GM21360 (cell line): ENCODE results near the gene CCDC122.

Experiments used
- ATAC-seq: cut with Tn5 transposase; IDR thresholded peaks from one replicate; pipeline ENCODE4 v1.9.1; 2021; ENCODE audit warnings: mild to moderate bottlenecking, moderate library complexity; ENCODE audit not compliant: unreplicated experiment

CCDC122 gene

GRCh38 chr13:43878892-43879754 is at the start of gene CCDC122:
TSS of gene CCDC122 (minus strand) at chr13:43879740. CDS start at chr13:43869376, 10,364 bp downstream.
- ATAC-seq, result peak; percentile 65

GRCh38 chr13:43924549-43925245 is 45.2 kb upstream of the CCDC122 start:
- peak; percentile 86 for ATAC-seq

GRCh38 chr13:43920965-43921674 is 41.6 kb upstream of the CCDC122 start:
- no peak for ATAC-seq

- ATAC-seq, result no peak
These were observed 39.1 kb upstream of the CCDC122 start for GRCh38 chr13:43918636-43919035.

DNA sequence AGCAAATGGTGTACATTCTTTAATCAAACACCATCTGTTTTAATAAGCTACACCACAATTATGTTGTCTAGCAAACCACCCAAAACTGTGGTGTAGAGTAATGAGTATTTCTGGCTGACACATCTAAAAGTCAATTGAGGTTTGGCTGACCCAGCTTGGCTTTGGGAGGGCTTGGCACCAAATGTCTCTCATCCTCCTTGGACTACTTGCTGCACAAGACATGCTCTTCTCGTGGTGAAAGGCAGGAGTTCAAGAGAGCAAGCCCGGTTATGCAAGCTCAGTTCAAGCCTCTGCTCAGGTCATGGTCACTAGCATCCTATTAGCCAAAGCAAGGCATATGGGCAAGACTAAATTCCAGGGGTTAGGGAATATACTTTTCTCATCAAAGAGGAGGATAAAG is 37.3 kb upstream of the CCDC122 start:
- no peak for ATAC-seq

- no peak for ATAC-seq
These were observed 35.9 kb upstream of the CCDC122 start for GRCh38 chr13:43915451-43915850.

DNA sequence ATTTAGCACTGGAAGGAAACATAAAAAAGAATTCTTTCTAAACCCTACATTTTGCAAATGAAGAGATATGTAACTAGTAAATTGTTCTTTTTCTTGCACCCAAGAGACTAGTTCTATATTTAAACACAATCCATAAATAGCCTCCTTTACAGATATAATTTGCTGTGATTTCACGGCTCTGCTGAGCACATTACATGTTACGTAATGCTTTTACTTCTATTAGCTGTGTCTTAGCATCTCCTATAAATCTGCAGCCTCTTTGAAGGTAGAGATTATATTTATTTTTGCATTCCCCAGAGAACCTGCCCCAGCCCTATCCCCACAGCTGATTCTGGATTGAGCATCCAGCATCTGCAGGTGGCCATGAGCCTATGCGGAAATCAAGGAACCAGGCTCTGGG is 32.3 kb upstream of the CCDC122 start:
- ATAC-seq, result no peak

DNA sequence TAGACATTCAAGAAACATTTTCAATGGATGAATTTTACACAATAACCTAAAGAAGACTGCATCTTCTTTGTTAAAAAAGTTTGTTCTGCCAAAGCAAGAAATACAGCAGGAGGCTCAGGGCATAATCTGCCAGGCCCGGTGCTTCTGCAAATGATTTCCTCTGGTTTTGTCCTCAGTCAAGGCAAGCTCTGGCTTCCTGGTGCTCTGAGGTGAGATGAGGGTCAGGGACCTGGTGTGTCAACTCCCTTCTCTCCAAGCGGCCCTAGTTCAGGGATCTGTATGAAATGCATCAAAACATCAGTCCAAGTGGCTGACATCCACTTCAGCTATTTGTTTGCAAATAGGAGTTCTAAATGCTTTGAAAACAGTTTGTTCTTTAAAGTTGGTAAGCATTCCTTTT is 31.7 kb upstream of the CCDC122 start:
- ATAC-seq, result no peak

DNA sequence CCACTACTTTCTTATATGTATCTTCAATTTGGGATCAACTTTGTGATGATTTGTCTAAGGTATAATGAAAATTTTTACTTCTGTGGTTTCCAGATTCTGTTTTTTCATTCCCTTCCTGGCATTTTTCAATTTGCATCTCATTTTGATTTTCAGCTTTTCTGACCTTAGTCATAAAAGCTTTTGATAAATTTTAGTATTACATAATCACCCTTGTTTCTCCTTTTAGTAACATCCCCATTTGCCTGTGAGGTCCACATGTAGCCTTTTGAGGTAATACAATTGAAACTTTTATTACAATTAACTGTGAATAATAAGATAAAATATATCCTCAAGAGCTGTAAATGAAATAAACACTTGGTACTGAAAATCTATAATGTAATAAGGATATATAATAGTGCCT is 31.3 kb upstream of the CCDC122 start:
- no peak for ATAC-seq

GRCh38 chr13:43908156-43909126 is 28.9 kb upstream of the CCDC122 start:
- no peak for ATAC-seq

GRCh38 chr13:43905435-43906031 is 26.0 kb upstream of the CCDC122 start:
- no peak for ATAC-seq

DNA sequence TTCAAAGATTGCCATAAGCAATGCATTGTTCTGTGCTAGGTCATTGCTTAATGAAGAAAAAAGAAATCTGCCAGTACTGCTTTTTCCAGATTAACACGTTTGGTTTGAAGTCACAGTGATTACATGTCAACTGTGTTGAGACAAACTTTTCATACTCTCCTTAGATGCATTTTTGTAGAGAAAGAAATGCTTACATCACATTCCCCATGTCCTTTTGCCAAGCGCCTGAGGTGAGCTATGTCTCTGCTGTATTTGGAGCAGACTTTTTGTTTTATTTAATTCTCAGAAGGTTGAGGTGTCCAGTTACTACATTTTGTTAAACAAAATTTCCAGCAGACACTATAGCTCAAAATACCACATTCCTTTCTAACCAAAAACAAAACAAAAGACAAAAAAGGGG is 16.4 kb upstream of the CCDC122 start:
- no peak for ATAC-seq

DNA sequence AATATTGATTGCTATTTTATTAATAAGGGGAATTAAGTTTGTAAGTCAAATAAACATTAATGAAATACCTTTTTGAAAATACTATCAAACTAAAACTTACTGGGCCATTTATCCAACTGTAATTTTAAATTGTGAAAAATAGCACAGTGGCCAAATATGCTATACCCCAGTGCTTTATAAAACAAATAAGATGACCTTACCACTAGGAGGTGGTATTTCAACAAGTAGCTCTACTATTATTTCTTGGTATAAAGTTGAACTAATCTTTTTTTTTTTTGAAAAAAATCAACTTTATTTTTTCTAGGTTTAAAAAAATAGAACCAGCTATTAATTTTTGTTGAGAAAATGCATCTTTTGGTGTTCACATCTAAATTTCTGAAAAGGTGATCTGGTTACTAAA is 14.9 kb upstream of the CCDC122 start:
- ATAC-seq, result no peak

GRCh38 chr13:43884222-43884621 is 4.7 kb upstream of the CCDC122 start:
- ATAC-seq, result no peak

DNA sequence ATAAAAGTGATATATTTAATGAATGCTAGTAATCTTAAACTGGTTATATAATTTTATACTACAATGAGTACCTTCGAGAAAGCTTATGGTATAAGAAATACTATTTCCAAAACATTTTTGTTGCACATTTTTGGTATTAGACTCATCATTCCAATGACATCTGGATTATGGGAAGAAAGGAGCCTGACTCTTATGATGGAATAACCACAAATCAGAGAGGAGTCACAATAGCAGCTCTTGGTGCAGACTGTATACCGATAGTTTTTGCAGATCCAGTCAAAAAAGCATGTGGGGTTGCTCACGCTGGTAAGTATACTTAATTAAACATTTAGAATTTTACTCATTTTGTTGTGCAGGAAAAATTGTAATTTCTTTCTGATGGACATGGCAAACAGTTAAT is 4.1 kb upstream of the CCDC122 start:
- no peak for ATAC-seq

- ATAC-seq, result no peak
These were observed 2.0 kb upstream of the CCDC122 start for GRCh38 chr13:43881580-43881979.

DNA sequence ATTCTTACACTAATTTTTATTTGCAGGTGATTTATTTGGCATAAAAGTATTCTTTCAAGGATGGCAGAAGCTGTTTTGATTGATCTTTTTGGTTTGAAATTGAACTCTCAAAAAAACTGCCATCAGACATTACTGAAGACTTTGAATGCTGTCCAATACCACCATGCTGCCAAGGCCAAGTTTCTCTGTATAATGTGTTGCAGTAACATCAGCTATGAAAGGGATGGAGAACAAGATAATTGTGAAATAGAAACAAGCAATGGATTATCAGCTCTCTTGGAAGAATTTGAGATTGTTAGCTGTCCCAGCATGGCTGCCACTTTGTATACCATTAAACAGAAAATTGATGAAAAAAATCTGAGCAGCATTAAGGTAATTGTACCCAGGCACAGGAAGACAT is 1.4 kb upstream of the CCDC122 start:
- ATAC-seq, result no peak

DNA sequence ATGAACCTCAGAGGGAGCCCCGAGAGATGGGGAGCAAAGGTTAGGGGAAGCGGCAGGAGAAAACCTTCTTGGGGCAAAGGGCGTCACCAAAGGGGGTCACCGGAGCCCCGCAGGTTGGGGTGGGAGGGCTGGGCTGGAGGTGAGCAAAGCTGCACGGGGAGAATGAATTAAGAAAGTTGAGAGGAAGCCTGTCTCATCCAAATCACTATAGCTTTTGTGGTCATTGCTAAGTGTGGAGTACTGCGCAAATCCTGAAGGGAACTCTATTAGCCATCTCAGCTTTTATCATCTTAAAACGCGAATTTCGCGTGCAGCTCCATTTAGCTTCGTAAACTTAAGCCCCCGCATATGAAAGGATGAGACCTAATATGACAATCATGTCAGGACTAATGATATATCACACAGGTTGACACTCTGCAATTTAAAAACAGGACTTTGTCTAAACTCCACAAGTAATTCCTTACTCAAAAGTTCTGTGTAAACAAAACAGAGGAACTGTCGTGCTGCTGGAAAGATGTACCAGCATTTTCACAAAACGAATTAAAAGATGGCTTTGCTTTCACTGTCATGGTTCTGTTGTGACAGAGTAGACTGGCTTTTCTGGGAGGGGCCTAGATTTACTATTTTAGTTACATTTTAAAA is 795 bp upstream of the CCDC122 start:
- ATAC-seq, result no peak

- ATAC-seq, result peak; percentile 34
These were observed 228 bp upstream of the CCDC122 start, which contains the start of gene LACC1 for GRCh38 chr13:43879755-43880181. TSS of gene LACC1 (plus strand) at chr13:43879904. CDS start at chr13:43880986, 1,082 bp downstream.
